Lower lobe of right lung (tissue), 2 donors: ENCODE results near the gene GLDN. TPM values are rescaled to one million over a fixed set of nuclear protein-coding genes. Genes with fewer than 3 reads are reported as not detected.
A peak's percentile ranks its signal among the peaks of the same experiment; 100 is the strongest.

Experiments used
- ATAC-seq, 2 donors: fragments of 200-7000 bp; cut with Tn5 transposase; one replicate each; pipeline ENCODE4 v1.9.1; 2020 to 2022; ENCODE audit warnings: mild to moderate bottlenecking in 2 of 2, moderate library complexity in 2 of 2
- DNase-seq: peaks from one replicate; pipeline ENCODE4 v3.0.0-alpha.2; 2020
- H3K27ac ChIP-seq: fragments of 200-600 bp; one replicate; pipeline ENCODE4 v1.8.0; 2022
- H3K27me3 ChIP-seq: fragments of 200-600 bp; one replicate; pipeline ENCODE4 v1.8.0; 2022; ENCODE audit warnings: low read depth
- H3K36me3 ChIP-seq: fragments of 200-600 bp; one replicate; pipeline ENCODE4 v1.8.0; 2022; ENCODE audit warnings: mild to moderate bottlenecking
- H3K4me1 ChIP-seq: fragments of 200-600 bp; one replicate; pipeline ENCODE4 v1.8.0; 2022
- H3K4me3 ChIP-seq: fragments of 200-600 bp; one replicate; pipeline ENCODE4 v1.8.0; 2022; ENCODE audit warnings: mild to moderate bottlenecking
- H3K9me3 ChIP-seq: fragments of 200-600 bp; one replicate; pipeline ENCODE4 v1.8.0; 2022
- intact Hi-C: fragments of 100-400 bp; cut with DNase I; formaldehyde crosslinking; loops from one replicate; pipeline ENCODE4 v1.11.0; 2022
- total RNA-seq: library from RNA; stranded (reverse); fragmentation: NEBNext Ultra II Directional; extraction: Animal tissue kit (Norgen Biotek cat#: 25700); gene quantifications from one replicate; pipeline ENCODE4 v1.2.1, GENCODE V29; 2021
- TF ChIP-seq, protein P1 (sequence below): fragments of 200-600 bp; IDR thresholded peaks from one replicate; pipeline ENCODE4 v1.8.0; 2022; ENCODE audit warnings: antibody characterized with exemption, mild to moderate bottlenecking
- donor health status: DM: no; HTN: yes; CAD: no; lungs with severe emphysema.

GLDN gene
- total RNA-seq, 1 donor from 2014 or later: 34.5 TPM

DNA sequence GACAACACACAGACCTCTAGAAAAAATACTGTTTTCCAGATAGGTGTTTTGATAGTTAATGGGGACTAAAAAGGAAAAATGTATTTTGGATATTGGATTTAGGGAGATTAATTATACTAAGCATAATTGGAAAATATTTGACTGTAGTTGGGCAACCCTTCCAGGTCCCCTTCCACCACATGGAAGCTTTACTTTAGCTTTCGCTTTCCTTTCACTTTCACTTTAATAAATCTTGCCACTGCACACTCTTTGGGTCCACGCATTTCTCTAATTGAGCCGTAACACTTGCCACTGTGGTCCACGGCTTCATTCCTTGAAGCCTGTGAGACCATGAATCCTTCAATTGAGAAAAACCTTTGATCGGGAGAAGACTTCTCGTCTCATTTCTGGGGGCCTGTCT, 15.5 kb downstream of the GLDN start:
- H3K27ac ChIP-seq: no peak overlapping the region
- H3K9me3 ChIP-seq: no peaks in the 10 kb centered on the region
- no peaks in the 10 kb centered on the region for H3K27me3 ChIP-seq
- TF ChIP-seq, protein P1, sequence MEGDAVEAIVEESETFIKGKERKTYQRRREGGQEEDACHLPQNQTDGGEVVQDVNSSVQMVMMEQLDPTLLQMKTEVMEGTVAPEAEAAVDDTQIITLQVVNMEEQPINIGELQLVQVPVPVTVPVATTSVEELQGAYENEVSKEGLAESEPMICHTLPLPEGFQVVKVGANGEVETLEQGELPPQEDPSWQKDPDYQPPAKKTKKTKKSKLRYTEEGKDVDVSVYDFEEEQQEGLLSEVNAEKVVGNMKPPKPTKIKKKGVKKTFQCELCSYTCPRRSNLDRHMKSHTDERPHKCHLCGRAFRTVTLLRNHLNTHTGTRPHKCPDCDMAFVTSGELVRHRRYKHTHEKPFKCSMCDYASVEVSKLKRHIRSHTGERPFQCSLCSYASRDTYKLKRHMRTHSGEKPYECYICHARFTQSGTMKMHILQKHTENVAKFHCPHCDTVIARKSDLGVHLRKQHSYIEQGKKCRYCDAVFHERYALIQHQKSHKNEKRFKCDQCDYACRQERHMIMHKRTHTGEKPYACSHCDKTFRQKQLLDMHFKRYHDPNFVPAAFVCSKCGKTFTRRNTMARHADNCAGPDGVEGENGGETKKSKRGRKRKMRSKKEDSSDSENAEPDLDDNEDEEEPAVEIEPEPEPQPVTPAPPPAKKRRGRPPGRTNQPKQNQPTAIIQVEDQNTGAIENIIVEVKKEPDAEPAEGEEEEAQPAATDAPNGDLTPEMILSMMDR: no peak
- DNase-seq (no peak), ATAC-seq (no peak)
- H3K4me1 ChIP-seq: peaks cover 7% of the 10 kb centered on the region
- H3K4me3 ChIP-seq: no peak overlapping the region
- H3K36me3 ChIP-seq: no peaks in the 10 kb centered on the region
- intact Hi-C loops: no loop called here

GRCh38 chr15:51359981-51360380, 18.5 kb downstream of the GLDN start:
- Histone ChIP-seq H3K36me3 (no peaks in the 10 kb centered on the region), H3K27ac (no peak overlapping the region), H3K9me3 (no peaks in the 10 kb centered on the region), H3K4me1 (no peaks in the 10 kb centered on the region), H3K4me3 (no peak overlapping the region), H3K27me3 (no peaks in the 10 kb centered on the region)
- intact Hi-C loops: no loop called here
- DNase-seq: no peak
- no peak for ATAC-seq
- TF ChIP-seq, protein P1: no peak

DNA sequence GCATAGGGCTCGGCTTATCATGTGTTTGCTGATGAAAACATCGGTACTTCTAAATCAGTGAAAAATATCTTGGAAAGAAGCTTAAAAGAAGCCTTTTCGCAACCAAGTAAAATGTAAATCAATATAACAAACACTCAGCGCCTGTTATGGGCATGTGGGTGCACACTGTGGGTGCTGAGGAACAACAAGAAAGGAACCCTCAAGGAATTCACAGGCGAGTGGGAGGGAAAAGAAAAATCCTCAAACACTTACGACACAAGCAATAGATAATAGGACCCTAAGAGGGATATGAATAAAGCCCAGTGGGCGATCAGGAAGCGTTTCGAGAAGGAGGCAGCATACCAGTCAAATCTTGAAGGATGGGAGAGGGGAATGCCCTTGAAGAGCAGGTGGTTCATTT, 21.9 kb downstream of the GLDN start:
- TF ChIP-seq, protein P1: no peak
- no peaks in the 10 kb centered on the region for H3K36me3 ChIP-seq
- no peak for ATAC-seq
- H3K4me3 ChIP-seq: no peak overlapping the region
- peaks cover 5% of the 10 kb centered on the region for H3K4me1 ChIP-seq
- intact Hi-C loops: no loop called here
- H3K27ac ChIP-seq: no peak overlapping the region
- DNase-seq: no peak
- H3K27me3 ChIP-seq: no peaks in the 10 kb centered on the region
- H3K9me3 ChIP-seq: no peaks in the 10 kb centered on the region

- H3K4me3 ChIP-seq: no peak overlapping the region
- TF ChIP-seq, protein P1: no peak
- H3K36me3 ChIP-seq: no peaks in the 10 kb centered on the region
- no peaks in the 10 kb centered on the region for H3K27me3 ChIP-seq
- no peak for ATAC-seq
- H3K27ac ChIP-seq: no peak overlapping the region
- DNase-seq: no peak
- peaks cover 15% of the 10 kb centered on the region for H3K4me1 ChIP-seq
- no peaks in the 10 kb centered on the region for H3K9me3 ChIP-seq
- intact Hi-C loops: no loop called here
Observed at GRCh38 chr15:51365417-51365816, 24.0 kb downstream of the GLDN start.

DNA sequence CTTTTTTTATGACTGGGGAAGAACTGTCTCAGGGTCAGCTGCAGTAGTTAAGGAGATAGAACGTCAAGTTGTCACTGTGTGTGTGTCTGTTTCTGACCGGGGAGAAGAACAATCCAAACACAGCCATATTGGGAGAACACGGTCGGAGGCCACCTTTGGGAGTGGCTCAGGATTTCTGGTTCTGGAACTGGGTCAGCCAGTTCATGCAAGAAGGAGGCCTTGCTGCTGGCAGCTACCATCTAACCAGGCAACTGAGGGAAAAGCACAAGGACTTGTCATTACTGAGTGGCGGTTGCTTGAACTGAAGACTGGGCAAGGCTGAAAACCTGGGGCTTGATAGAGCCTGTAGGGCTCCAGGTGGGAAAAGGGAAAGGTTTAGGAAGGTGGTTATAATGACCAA, 24.6 kb downstream of the GLDN start:
- H3K4me3 ChIP-seq: no peak overlapping the region
- H3K36me3 ChIP-seq: no peaks in the 10 kb centered on the region
- intact Hi-C loops: no loop called here
- TF ChIP-seq, protein P1: no peak
- no peaks in the 10 kb centered on the region for H3K27me3 ChIP-seq
- H3K4me1 ChIP-seq: peaks cover 15% of the 10 kb centered on the region
- H3K9me3 ChIP-seq: no peaks in the 10 kb centered on the region
- H3K27ac ChIP-seq: no peak overlapping the region
- DNase-seq (no peak), ATAC-seq (peak in 1 of 2 donors; percentile 11)

GRCh38 chr15:51366920-51367319, 25.5 kb downstream of the GLDN start:
- DNase-seq (no peak), ATAC-seq (peak; percentile 84 to 86)

More at GRCh38 chr15:51366920-51367319, 25.5 kb downstream of the GLDN start:
- TF ChIP-seq, protein P1: no peak
- H3K27ac ChIP-seq: peak overlapping the region; percentile 27
- H3K9me3 ChIP-seq: no peaks in the 10 kb centered on the region
- H3K4me1 ChIP-seq: peaks cover 15% of the 10 kb centered on the region
- intact Hi-C loops: no loop called here
- no peaks in the 10 kb centered on the region for H3K36me3 ChIP-seq
- H3K27me3 ChIP-seq: no peaks in the 10 kb centered on the region
- H3K4me3 ChIP-seq: no peak overlapping the region
